Measurements from ENCODE around the gene PLPP6. TPM values are rescaled to one million over a fixed set of nuclear protein-coding genes. Genes with fewer than 3 reads are reported as not detected.
A peak's percentile ranks its signal among the peaks of the same experiment; 100 is the strongest.

The PLPP6 gene
- total and polyA plus RNA-seq, 2 donors (not counting 1 experiment from before 2014, with no cell fraction given), result 6.3 to 14.3 TPM

GRCh38 chr9:4706971-4707622 is 45.0 kb downstream of the PLPP6 start:
- peak overlapping the region; percentile 37 for H3K27ac Mint-ChIP-seq
- Histone ChIP-seq H3K36me3 (replicated peaks in 1 of 2; ENCODE audit: control extremely low read depth in 1 of 2, control insufficient read depth in 1 of 2, extremely low read depth in 1 of 2, insufficient read depth in 2 of 2, low read length in 1 of 2) (peaks cover 8 to 11% of the 10 kb centered on the region in 2 experiments), H4K20me1 (ENCODE audit: control insufficient read depth, insufficient read depth, low read length, poor library complexity, severe bottlenecking) (no peaks in the 10 kb centered on the region), H3K4me1 (ENCODE audit: control insufficient read depth in 2 of 2, insufficient read depth in 2 of 2, low read length in 2 of 2) (no peaks in the 10 kb centered on the region), H3K4me3 (ENCODE audit: control extremely low read depth in 1 of 5, extremely low read depth in 1 of 5, insufficient read depth in 1 of 5, low read depth in 2 of 5, low read length in 4 of 5) (no peak overlapping the region), H3K9ac (ENCODE audit: low read length) (no peak overlapping the region), H3K79me2 (ENCODE audit: control insufficient read depth, insufficient read depth, low read length) (no peaks in the 10 kb centered on the region), H3K27ac (ENCODE audit: low read length in 2 of 2) (peak overlapping the region in 1 of 2 donors; percentile 13), H3K9me3 (ENCODE audit: control extremely low read depth in 1 of 3, control insufficient read depth in 2 of 3, insufficient read depth in 1 of 3, low read length in 2 of 3) (no peaks in the 10 kb centered on the region), H3K4me2 (replicated peaks; ENCODE audit: low read depth, low read length, poor library complexity, severe bottlenecking) (no peak overlapping the region), H2AFZ (ENCODE audit: insufficient read depth, low read depth, low read length, poor library complexity, severe bottlenecking) (no peak overlapping the region), H3K27me3 (replicated peaks in 1 of 4; ENCODE audit: control extremely low read depth in 1 of 4, control insufficient read depth in 3 of 4, insufficient read depth in 4 of 4, low read length in 3 of 4) (no peaks in the 10 kb centered on the region)
- no peak for DNase-seq
- H3K4me1 Mint-ChIP-seq, result no peaks in the 10 kb centered on the region
- no peak for ATAC-seq (ENCODE audit: low read depth)
- intact Hi-C loops (cut with micrococcal nuclease), result no loop called here
- CTCF ChIA-PET, result no interaction called here
- H3K27me3 Mint-ChIP-seq, result no peaks in the 10 kb centered on the region
- WGBS (ENCODE audit: insufficient coverage), result 91% methylated on average over 3 of the region's 4 CpGs
- no peak for TF ChIP-seq CTCF (IDR thresholded peaks at IDR 0.05)
- no peak for TF ChIP-seq EZH2 (IDR thresholded peaks at IDR 0.05; ENCODE audit: borderline replicate concordance, insufficient read depth, low read depth, low read length, poor library complexity, severe bottlenecking)
- H3K9me3 Mint-ChIP-seq (ENCODE audit: insufficient read depth), result no peaks in the 10 kb centered on the region
- H3K4me3 Mint-ChIP-seq, result no peak overlapping the region
- POLR2A ChIA-PET, result no interaction called here

GRCh38 chr9:4709380-4709779 is 47.3 kb downstream of the PLPP6 start:
- Histone ChIP-seq H3K4me1 (ENCODE audit: control insufficient read depth in 2 of 2, insufficient read depth in 2 of 2, low read length in 2 of 2) (no peaks in the 10 kb centered on the region), H3K4me2 (replicated peaks; ENCODE audit: low read depth, low read length, poor library complexity, severe bottlenecking) (no peak overlapping the region), H2AFZ (ENCODE audit: insufficient read depth, low read depth, low read length, poor library complexity, severe bottlenecking) (no peak overlapping the region), H3K79me2 (ENCODE audit: control insufficient read depth, insufficient read depth, low read length) (no peaks in the 10 kb centered on the region), H3K9me3 (ENCODE audit: control extremely low read depth in 1 of 3, control insufficient read depth in 2 of 3, insufficient read depth in 1 of 3, low read length in 2 of 3) (no peaks in the 10 kb centered on the region), H3K27me3 (replicated peaks in 1 of 4; ENCODE audit: control extremely low read depth in 1 of 4, control insufficient read depth in 3 of 4, insufficient read depth in 4 of 4, low read length in 3 of 4) (no peaks in the 10 kb centered on the region), H3K9ac (ENCODE audit: low read length) (no peak overlapping the region), H4K20me1 (ENCODE audit: control insufficient read depth, insufficient read depth, low read length, poor library complexity, severe bottlenecking) (no peaks in the 10 kb centered on the region), H3K4me3 (ENCODE audit: control extremely low read depth in 1 of 5, extremely low read depth in 1 of 5, insufficient read depth in 1 of 5, low read depth in 2 of 5, low read length in 4 of 5) (no peak overlapping the region), H3K36me3 (replicated peaks in 1 of 2; ENCODE audit: control extremely low read depth in 1 of 2, control insufficient read depth in 1 of 2, extremely low read depth in 1 of 2, insufficient read depth in 2 of 2, low read length in 1 of 2) (peaks cover 8 to 14% of the 10 kb centered on the region in 2 experiments), H3K27ac (ENCODE audit: low read length in 2 of 2) (no peak overlapping the region)
- no peak for TF ChIP-seq EZH2 (IDR thresholded peaks at IDR 0.05; ENCODE audit: borderline replicate concordance, insufficient read depth, low read depth, low read length, poor library complexity, severe bottlenecking)
- no peak for TF ChIP-seq CTCF (IDR thresholded peaks at IDR 0.05)
- intact Hi-C loops (cut with micrococcal nuclease), result no loop called here
- DNase-seq (no peak), ATAC-seq (ENCODE audit: low read depth) (no peak)
- Mint-ChIP-seq H3K27me3 (no peaks in the 10 kb centered on the region), H3K4me3 (no peak overlapping the region), H3K9me3 (ENCODE audit: insufficient read depth) (no peaks in the 10 kb centered on the region), H3K27ac (no peak overlapping the region), H3K4me1 (no peaks in the 10 kb centered on the region)
- ChIA-PET CTCF (interaction anchor here (0.8 kb wide), 1 partner anchor 12 kb away, joined by 3 read pairs; no protein-coding TSS in a partner anchor), POLR2A (no interaction called here)

Data from B cell (primary cell).